Measurements from ENCODE around the gene SLC43A2.
A peak's percentile ranks its signal among the peaks of the same experiment; 100 is the strongest.

SLC43A2 gene

DNA sequence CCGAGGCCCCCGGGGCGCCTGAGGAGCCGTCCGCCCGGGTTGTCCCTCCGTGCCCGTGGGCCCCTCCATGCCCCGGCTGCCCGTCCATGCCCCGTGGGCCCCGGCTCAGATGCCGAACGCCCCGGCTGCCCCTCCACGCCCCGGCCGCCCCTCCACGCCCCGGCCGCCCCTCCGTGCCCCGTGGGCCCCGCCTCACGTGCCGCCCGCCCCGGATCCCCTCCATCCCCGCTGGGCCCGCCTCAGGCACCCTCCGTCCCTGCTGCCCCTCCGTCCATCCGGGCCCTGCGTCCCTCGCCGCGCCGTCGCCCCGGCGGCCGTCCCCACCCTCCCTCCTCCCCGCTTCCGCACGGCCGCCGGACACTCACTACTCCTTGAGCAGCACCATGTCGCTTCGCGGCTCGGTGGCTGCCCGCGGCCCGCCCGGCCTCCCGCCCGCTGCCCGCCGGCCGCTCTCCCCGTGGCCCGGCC, 66.4 kb downstream of the SLC43A2 start:
- DNase-seq: peak in 6 of 14 donors; percentile 60 to 75 (median 72)

GRCh38 chr17:1561420-1562175, 67.0 kb downstream of the SLC43A2 start:
- no peak for DNase-seq

DNA sequence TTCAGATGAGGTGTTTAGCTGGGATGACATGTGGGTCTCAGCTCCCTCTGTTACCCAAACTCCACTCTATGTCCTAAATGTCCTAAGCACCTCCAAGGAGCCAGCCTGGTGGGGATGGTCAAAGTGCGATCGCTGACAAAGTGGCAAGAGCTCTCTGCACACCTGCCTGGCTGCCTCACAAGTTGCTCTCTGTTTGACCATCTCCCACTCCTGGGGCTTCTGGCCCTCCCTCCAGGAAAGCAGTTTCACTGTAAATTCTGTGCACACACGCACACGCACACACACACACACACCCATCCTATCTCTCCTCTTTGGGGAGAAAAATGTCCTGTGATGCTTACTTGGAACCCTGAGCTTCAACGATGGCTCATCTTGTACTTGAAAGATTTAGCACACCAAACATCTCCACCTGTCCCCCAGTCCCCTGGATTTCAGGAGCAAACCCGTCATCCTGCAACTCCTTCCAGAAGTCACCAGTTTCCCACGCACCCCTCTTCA, 67.7 kb downstream of the SLC43A2 start:
- DNase-seq: no peak

- DNase-seq: no peak
Measured at GRCh38 chr17:1560101-1560857, 68.4 kb downstream of the SLC43A2 start.

DNA sequence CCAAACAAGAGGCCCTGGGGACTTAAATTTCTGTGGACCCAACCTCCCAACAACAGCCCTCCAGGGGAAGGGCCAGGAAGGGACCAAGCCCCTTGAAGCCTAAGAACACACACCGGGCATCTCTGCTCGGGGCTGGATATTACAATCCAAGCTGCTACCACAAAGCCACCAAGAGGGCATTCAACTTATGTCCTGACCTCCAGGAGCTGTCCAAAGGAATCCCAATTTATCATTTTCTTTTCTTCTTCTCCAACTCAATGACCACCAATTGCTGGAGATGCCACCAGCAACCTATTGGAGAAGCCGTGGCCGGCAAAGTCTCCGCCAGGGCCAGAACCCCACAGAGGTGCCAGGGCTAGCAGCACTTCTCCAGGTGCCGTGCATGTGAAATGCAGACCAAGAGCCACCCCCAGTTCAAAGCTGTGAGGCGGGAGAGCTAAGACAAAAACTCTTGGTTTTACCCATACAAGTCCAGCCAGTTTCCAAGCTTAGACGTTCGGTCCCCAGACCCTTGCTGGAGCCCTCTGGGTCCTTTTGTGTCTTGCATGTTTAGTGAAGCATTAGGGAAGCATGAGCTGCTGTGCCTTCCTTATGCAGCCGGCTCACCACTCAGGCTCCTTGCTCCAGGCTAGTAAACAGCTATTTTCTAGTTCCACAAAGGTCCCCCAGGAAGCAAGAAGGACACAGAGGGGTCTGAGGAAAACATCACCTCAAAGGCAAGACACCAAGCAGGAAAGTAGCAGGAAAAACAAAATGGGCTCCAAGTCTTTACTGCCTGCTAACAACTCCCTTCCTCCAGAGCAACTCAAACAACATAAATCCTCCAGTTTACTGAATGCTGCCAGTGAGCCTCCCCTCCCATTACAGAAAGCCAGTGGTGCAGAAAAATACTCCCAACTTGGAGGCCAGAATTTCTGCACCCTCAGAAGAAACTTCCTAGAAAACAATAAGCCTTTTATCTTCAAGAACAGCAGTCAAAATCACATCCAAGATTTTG, 69.3 kb downstream of the SLC43A2 start:
- no peak for DNase-seq

DNA sequence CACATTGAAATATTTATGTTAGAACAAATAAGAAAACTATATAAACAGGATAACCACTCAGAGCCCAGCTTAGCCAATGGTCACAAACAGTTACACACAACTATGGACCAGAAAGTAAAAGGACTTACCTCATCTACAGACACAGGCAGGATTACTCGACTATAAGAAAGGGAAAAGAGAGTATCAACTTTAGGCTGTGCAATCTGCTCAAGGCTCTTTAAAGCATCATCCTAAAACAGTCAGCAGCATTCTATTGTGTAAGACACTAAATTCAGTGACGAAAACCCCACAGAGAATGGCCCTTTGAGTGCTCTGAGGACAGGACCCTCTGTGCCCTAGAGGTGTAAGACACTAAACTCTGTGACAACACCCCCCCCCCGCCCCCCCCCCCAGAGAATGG, 70.2 kb downstream of the SLC43A2 start:
- no peak for DNase-seq

GRCh38 chr17:1557355-1558095, 71.1 kb downstream of the SLC43A2 start:
- no peak for DNase-seq

GRCh38 chr17:1555651-1556471, 72.8 kb downstream of the SLC43A2 start:
- peak in 5 of 14 donors; percentile 12 to 68 (median 32) for DNase-seq

DNA sequence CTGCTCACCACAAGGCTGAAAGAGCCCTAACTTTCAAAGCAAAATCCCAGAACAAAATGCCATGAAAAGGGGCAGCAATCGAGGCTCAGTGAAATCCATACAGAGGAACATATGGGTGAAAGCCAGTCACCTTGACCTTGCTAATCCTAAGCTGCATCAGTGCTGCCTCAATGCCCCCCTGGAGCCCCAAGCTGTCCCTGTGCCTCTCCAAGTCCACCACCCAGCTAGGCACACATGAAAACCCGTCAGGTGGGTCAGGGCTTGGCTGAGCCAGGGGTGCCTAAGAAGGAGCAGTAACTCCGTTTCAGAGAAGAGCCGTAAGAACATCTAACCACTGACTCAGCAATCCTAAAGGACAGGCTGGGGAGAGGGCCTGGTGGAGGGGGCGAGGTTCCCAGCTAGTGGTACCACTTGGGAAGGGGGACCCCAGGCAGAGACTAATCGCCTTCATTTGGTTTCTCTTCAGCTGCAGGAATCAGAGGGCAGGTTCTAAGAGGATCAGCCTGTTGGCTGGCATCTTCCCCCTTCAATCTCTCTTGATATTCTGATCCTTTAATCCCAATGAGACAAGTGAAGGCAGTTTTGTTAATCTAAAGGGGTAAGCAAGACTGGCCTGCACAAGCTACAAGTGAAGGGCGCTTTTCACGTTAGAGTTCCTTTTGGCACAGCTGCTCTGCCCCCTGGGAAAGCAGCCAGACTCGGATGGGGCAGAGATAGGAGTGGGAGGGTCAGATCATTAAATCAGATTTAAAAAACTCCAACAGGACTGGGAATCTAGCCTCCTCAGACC, 73.7 kb downstream of the SLC43A2 start:
- DNase-seq: no peak

DNA sequence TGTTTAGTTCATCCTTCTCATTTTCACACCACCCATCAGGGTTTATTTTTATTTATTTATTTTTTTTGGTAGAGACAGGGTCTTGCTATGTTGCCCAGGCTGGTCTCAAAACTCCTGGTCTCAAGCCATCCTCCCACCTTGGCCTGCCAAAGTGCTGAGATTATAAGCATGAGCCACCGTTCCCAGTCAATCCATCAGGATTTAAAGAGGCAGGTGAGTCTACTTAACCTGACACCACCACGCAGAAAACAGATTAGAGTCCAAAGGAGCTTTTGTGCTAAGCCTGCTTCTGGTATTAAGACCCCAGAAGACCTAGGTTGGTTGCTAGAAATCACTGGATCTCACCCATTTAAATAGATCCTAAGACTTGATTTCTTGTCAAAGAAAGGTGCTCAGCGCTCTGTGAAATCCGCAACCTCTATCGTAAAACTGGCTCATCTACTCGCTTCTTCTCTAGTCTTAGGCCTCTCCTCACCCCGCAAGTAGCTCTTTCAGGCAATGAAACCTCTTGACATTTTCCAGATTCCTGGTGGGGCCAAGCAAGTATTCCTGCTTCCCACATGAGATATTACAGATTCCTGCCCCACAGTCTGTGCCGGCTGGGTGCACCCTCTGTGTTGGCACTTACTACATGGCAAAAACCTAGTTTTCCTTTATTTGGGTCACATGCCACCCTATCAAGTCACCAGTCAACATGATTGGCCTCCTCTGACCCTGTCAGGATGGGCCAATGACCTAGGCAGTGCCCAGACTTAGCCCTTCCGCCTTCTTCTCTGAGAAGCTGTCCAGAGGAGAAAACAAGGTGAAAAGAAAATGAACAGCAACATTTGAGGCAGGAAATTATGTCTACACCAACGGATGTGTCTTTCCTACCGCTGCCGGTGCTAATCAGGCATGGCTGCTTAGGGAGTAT, 75.0 kb downstream of the SLC43A2 start:
- no peak for DNase-seq

DNA sequence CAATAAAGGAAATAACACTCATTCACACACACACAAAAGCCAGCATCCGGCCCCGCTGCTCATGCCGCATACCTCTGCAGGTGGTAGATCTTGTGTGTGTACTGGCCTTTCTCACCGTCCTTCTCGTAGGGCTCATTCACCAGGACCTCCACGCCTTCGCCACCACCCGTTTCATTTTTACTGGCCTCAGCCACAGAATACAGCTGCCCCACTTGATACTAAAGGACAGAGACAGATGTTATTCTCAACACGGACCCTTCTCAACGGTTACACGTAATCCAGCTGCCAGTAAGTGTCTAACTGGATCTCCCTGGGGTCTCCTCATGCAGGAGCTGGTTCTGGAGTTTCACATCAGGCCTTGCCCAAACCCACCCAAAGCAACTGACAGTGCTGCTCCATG, 75.7 kb downstream of the SLC43A2 start:
- DNase-seq: no peak

GRCh38 chr17:1551741-1552140, 76.9 kb downstream of the SLC43A2 start:
- no peak for DNase-seq

DNA sequence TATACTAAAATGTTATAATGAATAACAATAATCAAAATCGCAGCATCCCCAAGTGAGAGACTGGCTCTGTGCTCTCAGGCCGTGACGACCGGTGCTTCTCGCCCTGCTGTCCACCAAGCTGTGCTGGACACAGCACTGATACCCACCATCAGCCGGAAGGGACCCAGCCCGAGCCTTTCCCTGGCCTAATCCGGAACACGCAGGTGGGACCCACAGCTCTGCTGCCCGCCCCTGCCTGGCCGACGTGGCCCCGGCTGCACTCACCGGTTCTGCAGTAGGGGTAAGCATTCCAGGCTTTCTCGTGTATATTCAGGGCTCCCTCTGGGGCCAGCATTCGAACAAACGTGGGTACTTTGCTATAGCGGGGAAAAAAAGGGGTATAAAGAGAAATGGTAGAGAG, 80.6 kb downstream of the SLC43A2 start:
- DNase-seq: no peak

GRCh38 chr17:1546292-1546922, 82.2 kb downstream of the SLC43A2 start:
- DNase-seq: no peak

DNA sequence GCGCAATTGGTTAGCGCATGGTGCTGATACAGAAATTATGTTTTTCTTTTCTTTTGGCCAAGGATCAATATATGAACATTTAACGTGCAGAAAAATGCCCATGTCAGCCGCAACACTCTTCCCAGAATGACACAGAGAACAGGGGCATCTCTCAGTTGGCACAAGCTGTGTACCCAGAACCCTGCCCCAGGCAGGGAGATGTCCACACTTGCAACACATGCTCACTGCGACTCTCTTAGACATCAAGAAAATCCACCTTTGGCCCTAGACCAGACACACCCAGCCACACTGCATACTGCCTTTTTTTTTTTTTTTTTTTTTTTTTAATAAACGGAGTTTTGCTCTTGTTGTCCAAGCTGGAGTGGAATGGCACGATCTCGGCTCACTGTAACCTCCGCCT, 83.0 kb downstream of the SLC43A2 start:
- DNase-seq: no peak

DNA sequence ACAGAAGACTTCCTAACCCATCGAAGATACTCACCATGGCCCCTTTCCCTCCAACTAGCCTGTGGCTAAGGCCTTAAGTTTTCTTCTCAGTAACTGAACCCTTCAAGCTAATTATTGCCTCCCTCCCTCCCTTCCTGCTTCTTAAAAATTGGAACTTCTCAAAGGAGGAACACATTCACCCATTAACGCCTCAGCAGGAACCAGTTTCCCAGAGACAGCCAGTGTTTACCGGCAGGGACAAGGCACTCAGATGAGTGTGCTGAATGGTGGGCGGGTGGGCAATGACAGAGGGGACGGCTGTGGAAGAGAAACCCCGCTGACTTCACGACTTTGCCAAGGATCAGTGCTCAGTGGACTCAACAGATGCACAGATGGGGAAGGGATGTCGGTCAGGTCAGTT, 86.3 kb downstream of the SLC43A2 start:
- DNase-seq: no peak

DNA sequence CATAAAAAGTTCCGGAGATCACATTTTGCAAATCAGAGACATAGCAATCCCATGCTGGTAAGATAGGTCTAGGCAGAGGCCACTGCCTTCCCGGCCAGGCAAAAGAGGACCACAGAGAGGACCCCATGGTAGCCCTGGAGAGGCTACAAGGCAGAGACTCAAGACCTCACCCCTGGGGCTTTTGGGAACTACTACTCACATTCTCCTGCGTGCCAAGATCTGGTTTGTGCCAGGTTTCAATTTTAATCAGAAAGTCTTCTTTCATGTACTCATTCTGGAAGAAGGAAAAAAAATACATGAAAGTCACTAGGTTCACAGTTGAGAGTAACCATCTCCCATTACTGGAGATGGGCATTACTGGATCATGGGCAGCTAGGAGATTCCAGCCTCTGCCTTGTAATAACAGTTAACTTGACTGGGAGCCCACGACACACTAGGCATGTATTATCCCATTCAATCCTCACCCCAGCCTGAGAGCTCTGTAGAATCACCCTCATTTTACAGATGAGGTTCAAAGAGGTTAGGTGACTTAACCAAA, 87.2 kb downstream of the SLC43A2 start:
- DNase-seq: no peak

DNA sequence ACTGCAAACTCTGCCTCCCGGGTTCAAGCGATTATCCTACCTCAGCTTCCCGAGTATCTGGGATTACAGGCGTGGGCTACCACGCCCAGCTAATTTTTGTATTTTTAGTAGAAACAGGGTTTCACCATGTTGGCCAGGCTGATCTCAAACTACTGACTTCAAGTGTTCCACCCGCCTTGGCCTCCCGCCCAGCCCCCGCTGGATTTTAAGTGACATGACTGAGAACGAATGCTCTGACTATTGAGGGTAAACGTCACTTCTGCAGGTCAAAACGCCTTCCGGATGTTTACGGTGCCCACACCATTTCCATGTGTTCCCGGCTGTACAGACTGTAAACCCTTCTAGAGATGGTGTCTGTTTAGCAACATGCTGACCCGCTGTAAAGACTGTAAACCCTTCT, 88.8 kb downstream of the SLC43A2 start:
- no peak for DNase-seq

Measured in C1 segment of cervical spinal cord (tissue), 14 donors.